Liver (tissue), 9 donors: Measurements from ENCODE around the gene DIP2C. TPM values are rescaled to one million over a fixed set of nuclear protein-coding genes. Genes with fewer than 3 reads are reported as not detected.

ENCODE experiments used
- DNase-seq: peaks from one replicate; pipeline ENCODE4 v3.0.0-alpha.2; 2017; ENCODE audit warnings: low spot score
- H3K27ac ChIP-seq, 2 donors: one replicate each; pipeline ENCODE4 v1.7.0; 2013; ENCODE audit warnings: inconsistent platforms in 2 of 2, low read length in 2 of 2, control low read depth in 1 of 2, low read depth in 1 of 2, mild to moderate bottlenecking in 1 of 2
- H3K27me3 ChIP-seq, 4 donors: one replicate each; pipeline versions ENCODE4 v1.6.1 to v1.7.0; 2013; ENCODE audit warnings: low read length in 3 of 4, inconsistent platforms in 1 of 4, mild to moderate bottlenecking in 1 of 4, moderate library complexity in 1 of 4; ENCODE audit not compliant: control insufficient read depth in 4 of 4, insufficient read depth in 4 of 4
- H3K36me3 ChIP-seq, 4 donors: one replicate each; pipeline versions ENCODE4 v1.6.1 to v1.7.0; 2013; ENCODE audit warnings: low read length in 3 of 4, mild to moderate bottlenecking in 3 of 4, low read depth in 1 of 4, moderate library complexity in 1 of 4; ENCODE audit not compliant: control insufficient read depth in 4 of 4, insufficient read depth in 3 of 4
- H3K4me1 ChIP-seq, 4 donors: one replicate each; pipeline versions ENCODE4 v1.6.1 to v1.7.0; 2013; ENCODE audit warnings: low read length in 3 of 4, mild to moderate bottlenecking in 3 of 4, moderate library complexity in 1 of 4; ENCODE audit not compliant: control insufficient read depth in 4 of 4, insufficient read depth in 4 of 4
- H3K4me3 ChIP-seq, 3 donors: one replicate each; pipeline versions ENCODE4 v1.6.1 to v1.7.0; 2013; ENCODE audit warnings: low read length in 3 of 3, control low read depth in 1 of 3, low read depth in 1 of 3, mild to moderate bottlenecking in 1 of 3
- H3K9ac ChIP-seq, 2 donors: one replicate each; pipeline ENCODE4 v1.7.0; 2013; ENCODE audit warnings: low read length in 2 of 2, mild to moderate bottlenecking in 2 of 2, moderate library complexity in 2 of 2, control low read depth in 1 of 2, low read depth in 1 of 2
- H3K9me3 ChIP-seq, 4 donors: one replicate each; pipeline versions ENCODE4 v1.6.1 to v1.7.0; 2013; ENCODE audit warnings: low read length in 3 of 4; ENCODE audit not compliant: control insufficient read depth in 4 of 4
- EGR1 ChIP-seq, 2 donors: IDR thresholded peaks; 2 replicates each; pipeline ENCODE4 v1.6.1; 2016 to 2018; ENCODE audit warnings: antibody characterized with exemption in 2 of 2, low read depth in 2 of 2
- FOXA1 ChIP-seq: IDR thresholded peaks from 2 replicates; pipeline ENCODE4 v1.6.1; 2016; ENCODE audit warnings: antibody characterized with exemption
- HNF4A ChIP-seq, 2 donors: conservative IDR thresholded peaks; 2 replicates each; pipeline ENCODE4 v1.6.1; 2016; ENCODE audit warnings: antibody characterized with exemption in 2 of 2, mild to moderate bottlenecking in 2 of 2
- HNF4G ChIP-seq: IDR thresholded peaks from 2 replicates; pipeline ENCODE4 v1.6.1; 2016; ENCODE audit warnings: antibody characterized with exemption
- JUND ChIP-seq, 2 donors: IDR thresholded peaks; 2 replicates each; pipeline ENCODE4 v1.6.1; 2016; ENCODE audit warnings: antibody characterized with exemption in 2 of 2
- RXRA ChIP-seq, 2 donors: IDR thresholded peaks; 2 replicates each; pipeline ENCODE4 v1.6.1; 2017 to 2018; ENCODE audit warnings: antibody characterized with exemption in 2 of 2, mild to moderate bottlenecking in 1 of 2
- SP1 ChIP-seq: IDR thresholded peaks from 2 replicates; pipeline ENCODE4 v1.6.1; 2018; ENCODE audit warnings: antibody characterized with exemption, mild to moderate bottlenecking
- TAF1 ChIP-seq: conservative IDR thresholded peaks from 2 replicates; pipeline ENCODE4 v1.6.1; 2016; ENCODE audit warnings: antibody characterized with exemption, mild to moderate bottlenecking
- WGBS: extraction: QIAGEN DNeasy Blood & Tissue Kit; methylation state at CpG from one replicate; pipeline ENCODE4 v1.1.7; 2013; 5-methylcytosine and 5-hydroxymethylcytosine counted together
- polyA plus RNA-seq, 2 donors: library from polyadenylated mRNA; stranded (reverse) in 1 of 2; unstranded in 1 of 2; fragments of 200-250 nt in 1 of 2; fragments of >200 nt in 1 of 2; fragmentation: Nextera tagmentation in 1 of 2; extraction: Ambion mirVana in 1 of 2; gene quantifications; one replicate each; pipeline versions ENCODE4 v1.2.1 to v1.2.3, GENCODE V29; 2013 to 2015
- total RNA-seq, 2 donors: library from RNA; depleted of rRNA; stranded (reverse); fragments of >200 nt; gene quantifications; one replicate each; pipeline ENCODE4 v1.2.3, GENCODE V29; 2014
- TF ChIP-seq, protein P1 (sequence below): IDR thresholded peaks from 2 replicates; pipeline ENCODE4 v1.6.1; 2016; ENCODE audit warnings: antibody characterized with exemption
- TF ChIP-seq, protein P2 (sequence below): IDR thresholded peaks from 2 replicates; pipeline ENCODE4 v1.6.1; 2016; ENCODE audit warnings: antibody characterized with exemption, mild to moderate bottlenecking
- TF ChIP-seq, protein P3 (sequence below): IDR thresholded peaks from 2 replicates; pipeline ENCODE4 v1.6.1; 2016; ENCODE audit warnings: antibody characterized with exemption
- donor health status: healthy.
- donor health status: healthy.
- donor health status: healthy.
- donor health status: healthy.
- donor health status: healthy.

Gene DIP2C
- total and polyA plus RNA-seq, 4 donors: 4.2 to 12.2 (median 5.7) TPM

- peaks cover 0 to 3% (median 0%) of the 10 kb centered on the region in 4 donors for H3K9me3 ChIP-seq
- DNase-seq: no peak
- H3K9ac ChIP-seq: no peak overlapping the region
- no peak overlapping the region for H3K4me3 ChIP-seq
- WGBS: 92% methylated on average over 12 of the region's 12 CpGs
- no peak overlapping the region for H3K27ac ChIP-seq
- no peaks in the 10 kb centered on the region for H3K27me3 ChIP-seq
- TF ChIP-seq HNF4A (conservative IDR thresholded peaks at IDR 0.05) (no peak), SP1 (no peak), RXRA (IDR thresholded peaks at IDR 0.05) (no peak), TAF1 (no peak), JUND (IDR thresholded peaks at IDR 0.05) (no peak), EGR1 (IDR thresholded peaks at IDR 0.05; ENCODE audit: low read depth in 2 of 2) (no peak)
- TF ChIP-seq, protein P1, sequence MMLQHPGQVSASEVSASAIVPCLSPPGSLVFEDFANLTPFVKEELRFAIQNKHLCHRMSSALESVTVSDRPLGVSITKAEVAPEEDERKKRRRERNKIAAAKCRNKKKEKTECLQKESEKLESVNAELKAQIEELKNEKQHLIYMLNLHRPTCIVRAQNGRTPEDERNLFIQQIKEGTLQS: no peak
- TF ChIP-seq, protein P2, sequence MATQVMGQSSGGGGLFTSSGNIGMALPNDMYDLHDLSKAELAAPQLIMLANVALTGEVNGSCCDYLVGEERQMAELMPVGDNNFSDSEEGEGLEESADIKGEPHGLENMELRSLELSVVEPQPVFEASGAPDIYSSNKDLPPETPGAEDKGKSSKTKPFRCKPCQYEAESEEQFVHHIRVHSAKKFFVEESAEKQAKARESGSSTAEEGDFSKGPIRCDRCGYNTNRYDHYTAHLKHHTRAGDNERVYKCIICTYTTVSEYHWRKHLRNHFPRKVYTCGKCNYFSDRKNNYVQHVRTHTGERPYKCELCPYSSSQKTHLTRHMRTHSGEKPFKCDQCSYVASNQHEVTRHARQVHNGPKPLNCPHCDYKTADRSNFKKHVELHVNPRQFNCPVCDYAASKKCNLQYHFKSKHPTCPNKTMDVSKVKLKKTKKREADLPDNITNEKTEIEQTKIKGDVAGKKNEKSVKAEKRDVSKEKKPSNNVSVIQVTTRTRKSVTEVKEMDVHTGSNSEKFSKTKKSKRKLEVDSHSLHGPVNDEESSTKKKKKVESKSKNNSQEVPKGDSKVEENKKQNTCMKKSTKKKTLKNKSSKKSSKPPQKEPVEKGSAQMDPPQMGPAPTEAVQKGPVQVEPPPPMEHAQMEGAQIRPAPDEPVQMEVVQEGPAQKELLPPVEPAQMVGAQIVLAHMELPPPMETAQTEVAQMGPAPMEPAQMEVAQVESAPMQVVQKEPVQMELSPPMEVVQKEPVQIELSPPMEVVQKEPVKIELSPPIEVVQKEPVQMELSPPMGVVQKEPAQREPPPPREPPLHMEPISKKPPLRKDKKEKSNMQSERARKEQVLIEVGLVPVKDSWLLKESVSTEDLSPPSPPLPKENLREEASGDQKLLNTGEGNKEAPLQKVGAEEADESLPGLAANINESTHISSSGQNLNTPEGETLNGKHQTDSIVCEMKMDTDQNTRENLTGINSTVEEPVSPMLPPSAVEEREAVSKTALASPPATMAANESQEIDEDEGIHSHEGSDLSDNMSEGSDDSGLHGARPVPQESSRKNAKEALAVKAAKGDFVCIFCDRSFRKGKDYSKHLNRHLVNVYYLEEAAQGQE: no peak
- no peaks in the 10 kb centered on the region for H3K36me3 ChIP-seq
- peaks cover 0 to 2% (median 0%) of the 10 kb centered on the region in 4 donors for H3K4me1 ChIP-seq
These were observed 116.8 kb downstream of the DIP2C start for GRCh38 chr10:572696-573095.

DNA sequence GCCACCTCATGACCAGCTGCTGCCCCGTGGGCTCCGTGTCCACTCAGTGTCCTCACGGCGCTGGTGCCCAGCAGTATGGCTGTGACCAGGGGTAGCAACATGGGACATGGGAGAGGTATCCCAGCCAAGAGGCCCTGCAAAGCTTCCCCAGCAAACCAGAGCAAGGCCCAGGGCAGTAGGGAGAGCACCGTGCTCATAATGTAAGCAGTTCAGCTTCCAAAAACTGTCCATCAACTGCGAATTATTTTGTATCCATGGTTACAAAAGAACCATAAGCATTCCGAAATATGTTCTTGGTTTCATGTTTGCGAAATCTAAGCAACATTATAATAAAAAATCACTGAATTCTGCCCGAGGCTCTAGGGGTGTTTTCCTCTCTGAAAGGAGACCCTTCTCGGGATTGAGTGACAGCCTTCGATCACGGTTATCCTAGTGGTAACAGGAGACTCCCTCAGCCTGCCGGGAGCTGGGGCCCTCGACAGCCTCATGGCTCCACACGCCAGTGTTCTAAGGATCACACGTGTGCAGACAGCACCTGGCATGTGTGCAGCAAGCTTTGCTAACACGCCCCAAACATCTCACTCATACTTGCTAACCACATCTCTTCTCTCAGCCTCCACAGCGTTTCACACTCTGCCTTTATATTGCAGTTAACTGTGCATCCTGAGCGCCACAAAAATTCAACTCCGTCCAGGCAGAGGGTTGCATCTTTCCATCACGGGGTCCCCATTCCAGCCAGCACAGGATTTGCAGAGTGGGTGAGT lies 117.6 kb downstream of the DIP2C start:
- H3K27me3 ChIP-seq: no peaks in the 10 kb centered on the region
- H3K4me1 ChIP-seq: peaks cover 0 to 2% (median 0%) of the 10 kb centered on the region in 4 donors
- H3K9me3 ChIP-seq: peaks cover 0 to 3% (median 0%) of the 10 kb centered on the region in 4 donors
- no peak overlapping the region for H3K9ac ChIP-seq
- H3K27ac ChIP-seq: no peak overlapping the region
- H3K4me3 ChIP-seq: no peak overlapping the region
- WGBS: 95% methylated on average over 21 of the region's 21 CpGs
- no peak for TF ChIP-seq TAF1
- no peak for TF ChIP-seq SP1
- TF ChIP-seq FOXA1: no peak
- DNase-seq: no peak
- no peaks in the 10 kb centered on the region for H3K36me3 ChIP-seq

- Histone ChIP-seq H3K9me3 (peaks cover 0 to 3% (median 0%) of the 10 kb centered on the region in 4 donors), H3K27me3 (no peaks in the 10 kb centered on the region), H3K27ac (no peak overlapping the region), H3K9ac (no peak overlapping the region), H3K4me3 (no peak overlapping the region), H3K4me1 (peaks cover 0 to 2% (median 0%) of the 10 kb centered on the region in 4 donors), H3K36me3 (no peaks in the 10 kb centered on the region)
- TF ChIP-seq HNF4G: no peak
- TF ChIP-seq, protein P3, sequence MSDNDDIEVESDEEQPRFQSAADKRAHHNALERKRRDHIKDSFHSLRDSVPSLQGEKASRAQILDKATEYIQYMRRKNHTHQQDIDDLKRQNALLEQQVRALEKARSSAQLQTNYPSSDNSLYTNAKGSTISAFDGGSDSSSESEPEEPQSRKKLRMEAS: no peak
- TF ChIP-seq, protein P1: no peak
- no peak for DNase-seq
- 77% methylated on average over 13 of the region's 13 CpGs for WGBS
These were observed 118.3 kb downstream of the DIP2C start for GRCh38 chr10:571166-571565.
